WTC11 (cell line): ENCODE measurements around the gene CNKSR3. TPM values are rescaled to one million over a fixed set of nuclear protein-coding genes. Genes with fewer than 3 reads are reported as not detected.

ENCODE experiments used
- ATAC-seq: fragments of 200-7000 bp; cut with Tn5 transposase; 2 replicates; pipeline ENCODE4 v1.10.0; 2021; ENCODE audit warnings: mild to moderate bottlenecking, moderate library complexity
- CTCF ChIA-PET: fragments of 300-600 bp; sonication (Branson Sonifier 250); formaldehyde crosslinking; loops from one replicate; lab custom pipeline; 2021; ENCODE audit warnings: antibody characterized with exemption; lab: Charles Lee
- POLR2A ChIA-PET: fragments of 350-600 bp; sonication (Branson Sonifier 250); formaldehyde crosslinking; loops from one replicate; lab custom pipeline; 2021; ENCODE audit warnings: antibody characterized with exemption; lab: Charles Lee
- DNase-seq: peaks from one replicate; pipeline ENCODE4 v3.0.0; 2021; ENCODE audit warnings: low spot score
- H3K27ac Mint-ChIP-seq: 2 replicates; pipeline ENCODE4 v1.8.0; 2021; ENCODE audit warnings: mixed read lengths
- H3K27me3 Mint-ChIP-seq: 2 replicates; pipeline ENCODE4 v1.8.0; 2021; ENCODE audit warnings: low read depth, mild to moderate bottlenecking, moderate library complexity, mixed read lengths
- H3K36me3 Mint-ChIP-seq: 2 replicates; pipeline ENCODE4 v1.8.0; 2021; ENCODE audit warnings: mixed read lengths
- H3K4me1 Mint-ChIP-seq: 2 replicates; pipeline ENCODE4 v1.8.0; 2022; ENCODE audit warnings: mixed read lengths
- H3K4me3 Mint-ChIP-seq: 2 replicates; pipeline ENCODE4 v1.8.0; 2021; ENCODE audit warnings: mild to moderate bottlenecking, moderate library complexity, mixed read lengths
- H3K9me3 Mint-ChIP-seq: 2 replicates; pipeline ENCODE4 v1.8.0; 2021; ENCODE audit warnings: mixed read lengths
- CREM ChIP-seq: sonication (generic); formaldehyde crosslinking; IDR thresholded peaks from 2 replicates; pipeline ENCODE4 v1.8.1; 2022; ENCODE audit warnings: mild to moderate bottlenecking, missing genetic modification reagents, moderate library complexity
- ETV6 ChIP-seq: sonication (generic); formaldehyde crosslinking; IDR thresholded peaks from 2 replicates; pipeline ENCODE4 v1.8.1; 2022; ENCODE audit warnings: mild to moderate bottlenecking, missing genetic modification reagents
- FOXJ3 ChIP-seq: sonication (generic); formaldehyde crosslinking; IDR thresholded peaks from 2 replicates; pipeline ENCODE4 v1.9.0; 2021; ENCODE audit warnings: missing genetic modification reagents, mild to moderate bottlenecking, borderline replicate concordance
- FOXP1 ChIP-seq: sonication (generic); formaldehyde crosslinking; IDR thresholded peaks from 2 replicates; pipeline ENCODE4 v1.8.0; 2022; ENCODE audit warnings: missing genetic modification reagents, mild to moderate bottlenecking, moderate library complexity, borderline replicate concordance
- HMGA2 ChIP-seq: fragments of 250-450 bp; sonication (Bioruptor Pico); IDR thresholded peaks from 2 replicates; pipeline ENCODE4 v1.4.0; 2021; ENCODE audit warnings: mild to moderate bottlenecking, moderate library complexity
- MXD4 ChIP-seq: fragments of 250-450 bp; sonication (Bioruptor Pico); IDR thresholded peaks from 2 replicates; pipeline ENCODE4 v1.8.0; 2021; ENCODE audit warnings: mild to moderate bottlenecking, moderate library complexity, borderline replicate concordance
- NR3C1 ChIP-seq: sonication (generic); formaldehyde crosslinking; conservative IDR thresholded peaks from 2 replicates; pipeline ENCODE4 v1.8.1; 2023; ENCODE audit warnings: low read depth, mild to moderate bottlenecking, missing genetic modification reagents
- TEAD1 ChIP-seq: sonication (generic); formaldehyde crosslinking; IDR thresholded peaks from 2 replicates; pipeline ENCODE4 v1.8.0; 2022; ENCODE audit warnings: mild to moderate bottlenecking, missing genetic modification reagents
- ZNF121 ChIP-seq: sonication (generic); formaldehyde crosslinking; IDR thresholded peaks from 2 replicates; pipeline ENCODE4 v1.8.0; 2023; ENCODE audit warnings: missing genetic modification reagents
- ZNF396 ChIP-seq: fragments of 250-450 bp; sonication (Bioruptor Pico); IDR thresholded peaks from 2 replicates; pipeline ENCODE4 v1.8.0; 2021; ENCODE audit warnings: mild to moderate bottlenecking, moderate library complexity, borderline replicate concordance
- ZNF423 ChIP-seq: fragments of 250-450 bp; sonication (Bioruptor Pico); IDR thresholded peaks from 2 replicates; pipeline ENCODE4 v2.1.2; 2022; ENCODE audit warnings: mild to moderate bottlenecking, moderate library complexity
- total RNA-seq: library from RNA; stranded (reverse); gene quantifications from 3 replicates; pipeline ENCODE4 v1.2.3, GENCODE V29; 2021
- TF ChIP-seq, protein P1 (sequence below): sonication (generic); formaldehyde crosslinking; IDR thresholded peaks from 2 replicates; pipeline ENCODE4 v1.8.1; 2022; ENCODE audit warnings: mild to moderate bottlenecking, missing genetic modification reagents, moderate library complexity, borderline replicate concordance
- TF ChIP-seq, protein P2 (sequence below): sonication (generic); formaldehyde crosslinking; IDR thresholded peaks from 2 replicates; pipeline ENCODE4 v1.8.0; 2023; ENCODE audit warnings: mild to moderate bottlenecking, missing genetic modification reagents
- TF ChIP-seq, protein P3 (sequence below): sonication (generic); formaldehyde crosslinking; conservative IDR thresholded peaks from 2 replicates; pipeline ENCODE4 v1.8.1; 2023; ENCODE audit warnings: mild to moderate bottlenecking, low read depth, missing genetic modification reagents, moderate library complexity
- TF ChIP-seq, protein P4 (sequence below): sonication (generic); formaldehyde crosslinking; IDR thresholded peaks from 2 replicates; pipeline ENCODE4 v1.8.1; 2023; ENCODE audit warnings: mild to moderate bottlenecking, moderate library complexity, missing genetic modification reagents
- TF ChIP-seq, protein P5 (sequence below): fragments of 250-450 bp; sonication (Bioruptor Pico); IDR thresholded peaks from 2 replicates; pipeline ENCODE4 v1.9.0; 2021; ENCODE audit warnings: moderate library complexity, mild to moderate bottlenecking, inconsistent platforms, borderline replicate concordance

CNKSR3 gene
- total RNA-seq, 1 experiment from 2014 or later = 5.7 TPM

DNA sequence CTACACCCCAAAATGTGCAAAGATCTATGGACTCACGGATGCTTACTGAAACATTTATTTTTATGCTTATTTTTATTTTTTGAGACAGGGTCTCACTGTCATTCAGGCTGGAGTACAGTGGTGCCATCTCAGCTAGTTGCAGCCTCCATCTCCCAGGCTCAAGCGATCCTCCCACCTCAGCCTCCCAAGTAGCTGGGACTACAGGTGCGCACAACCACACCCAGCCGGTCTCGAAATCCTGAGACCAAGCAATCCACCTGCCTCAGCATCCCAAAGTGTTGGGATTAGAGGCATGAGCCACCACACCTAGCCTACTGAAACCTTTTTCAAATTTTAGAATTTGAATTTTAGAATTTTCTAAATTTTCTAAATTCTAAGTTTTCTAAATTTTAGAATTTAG, 103.0 kb downstream of the CNKSR3 start:
- Mint-ChIP-seq H3K4me1 (peaks cover 14% of the 10 kb centered on the region), H3K9me3 (no peaks in the 10 kb centered on the region), H3K4me3 (no peak overlapping the region), H3K36me3 (peaks cover 8% of the 10 kb centered on the region; the same call in 1 of the 2 replicates), H3K27me3 (no peaks in the 10 kb centered on the region), H3K27ac (no peak overlapping the region)
- TF ChIP-seq ZNF423 = no peak
- TF ChIP-seq, protein P1, sequence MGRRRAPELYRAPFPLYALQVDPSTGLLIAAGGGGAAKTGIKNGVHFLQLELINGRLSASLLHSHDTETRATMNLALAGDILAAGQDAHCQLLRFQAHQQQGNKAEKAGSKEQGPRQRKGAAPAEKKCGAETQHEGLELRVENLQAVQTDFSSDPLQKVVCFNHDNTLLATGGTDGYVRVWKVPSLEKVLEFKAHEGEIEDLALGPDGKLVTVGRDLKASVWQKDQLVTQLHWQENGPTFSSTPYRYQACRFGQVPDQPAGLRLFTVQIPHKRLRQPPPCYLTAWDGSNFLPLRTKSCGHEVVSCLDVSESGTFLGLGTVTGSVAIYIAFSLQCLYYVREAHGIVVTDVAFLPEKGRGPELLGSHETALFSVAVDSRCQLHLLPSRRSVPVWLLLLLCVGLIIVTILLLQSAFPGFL (CRISPR knock-in tag) = no peak
- ChIA-PET CTCF (no interaction called here), POLR2A (no interaction called here)
- ATAC-seq = no peak
- no peak for DNase-seq

DNA sequence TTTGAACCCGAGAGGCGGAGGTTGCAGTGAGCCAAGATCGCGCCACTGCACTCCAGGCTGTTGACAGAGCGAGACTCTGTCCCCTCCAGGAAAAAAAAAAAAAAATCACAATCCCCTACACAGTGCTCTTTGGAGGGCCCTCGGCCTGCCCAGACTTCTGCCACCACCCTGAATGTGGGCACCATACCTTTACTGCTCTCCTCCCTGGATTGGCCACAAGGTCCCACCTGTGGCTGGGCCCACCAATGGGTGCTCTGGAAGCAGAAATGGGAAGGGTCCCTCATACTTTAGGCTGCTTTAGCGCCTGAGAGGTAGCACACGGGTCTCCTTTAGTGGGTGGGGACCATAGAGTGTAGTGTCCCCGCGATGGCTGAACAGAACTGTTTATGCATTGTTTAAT, 103.6 kb downstream of the CNKSR3 start:
- DNase-seq (no peak), ATAC-seq (no peak)
- Mint-ChIP-seq H3K27ac (no peak overlapping the region), H3K4me3 (no peak overlapping the region), H3K9me3 (no peaks in the 10 kb centered on the region), H3K36me3 (peaks cover 9% of the 10 kb centered on the region), H3K4me1 (peaks cover 14% of the 10 kb centered on the region)
- ChIA-PET POLR2A (interaction anchor here (0.6 kb wide), 1 partner anchor 24 kb away, joined by 3 read pairs; no protein-coding TSS in a partner anchor), CTCF (no interaction called here)
- TF ChIP-seq HMGA2 (CRISPR knock-in tag) (no peak), FOXJ3 (CRISPR knock-in tag) (no peak), ETV6 (CRISPR knock-in tag) (no peak), ZNF121 (CRISPR knock-in tag) (no peak), ZNF396 (CRISPR knock-in tag) (no peak)
- TF ChIP-seq, protein P2, sequence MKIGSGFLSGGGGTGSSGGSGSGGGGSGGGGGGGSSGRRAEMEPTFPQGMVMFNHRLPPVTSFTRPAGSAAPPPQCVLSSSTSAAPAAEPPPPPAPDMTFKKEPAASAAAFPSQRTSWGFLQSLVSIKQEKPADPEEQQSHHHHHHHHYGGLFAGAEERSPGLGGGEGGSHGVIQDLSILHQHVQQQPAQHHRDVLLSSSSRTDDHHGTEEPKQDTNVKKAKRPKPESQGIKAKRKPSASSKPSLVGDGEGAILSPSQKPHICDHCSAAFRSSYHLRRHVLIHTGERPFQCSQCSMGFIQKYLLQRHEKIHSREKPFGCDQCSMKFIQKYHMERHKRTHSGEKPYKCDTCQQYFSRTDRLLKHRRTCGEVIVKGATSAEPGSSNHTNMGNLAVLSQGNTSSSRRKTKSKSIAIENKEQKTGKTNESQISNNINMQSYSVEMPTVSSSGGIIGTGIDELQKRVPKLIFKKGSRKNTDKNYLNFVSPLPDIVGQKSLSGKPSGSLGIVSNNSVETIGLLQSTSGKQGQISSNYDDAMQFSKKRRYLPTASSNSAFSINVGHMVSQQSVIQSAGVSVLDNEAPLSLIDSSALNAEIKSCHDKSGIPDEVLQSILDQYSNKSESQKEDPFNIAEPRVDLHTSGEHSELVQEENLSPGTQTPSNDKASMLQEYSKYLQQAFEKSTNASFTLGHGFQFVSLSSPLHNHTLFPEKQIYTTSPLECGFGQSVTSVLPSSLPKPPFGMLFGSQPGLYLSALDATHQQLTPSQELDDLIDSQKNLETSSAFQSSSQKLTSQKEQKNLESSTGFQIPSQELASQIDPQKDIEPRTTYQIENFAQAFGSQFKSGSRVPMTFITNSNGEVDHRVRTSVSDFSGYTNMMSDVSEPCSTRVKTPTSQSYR (CRISPR knock-in tag) = no peak
- TF ChIP-seq, protein P3, sequence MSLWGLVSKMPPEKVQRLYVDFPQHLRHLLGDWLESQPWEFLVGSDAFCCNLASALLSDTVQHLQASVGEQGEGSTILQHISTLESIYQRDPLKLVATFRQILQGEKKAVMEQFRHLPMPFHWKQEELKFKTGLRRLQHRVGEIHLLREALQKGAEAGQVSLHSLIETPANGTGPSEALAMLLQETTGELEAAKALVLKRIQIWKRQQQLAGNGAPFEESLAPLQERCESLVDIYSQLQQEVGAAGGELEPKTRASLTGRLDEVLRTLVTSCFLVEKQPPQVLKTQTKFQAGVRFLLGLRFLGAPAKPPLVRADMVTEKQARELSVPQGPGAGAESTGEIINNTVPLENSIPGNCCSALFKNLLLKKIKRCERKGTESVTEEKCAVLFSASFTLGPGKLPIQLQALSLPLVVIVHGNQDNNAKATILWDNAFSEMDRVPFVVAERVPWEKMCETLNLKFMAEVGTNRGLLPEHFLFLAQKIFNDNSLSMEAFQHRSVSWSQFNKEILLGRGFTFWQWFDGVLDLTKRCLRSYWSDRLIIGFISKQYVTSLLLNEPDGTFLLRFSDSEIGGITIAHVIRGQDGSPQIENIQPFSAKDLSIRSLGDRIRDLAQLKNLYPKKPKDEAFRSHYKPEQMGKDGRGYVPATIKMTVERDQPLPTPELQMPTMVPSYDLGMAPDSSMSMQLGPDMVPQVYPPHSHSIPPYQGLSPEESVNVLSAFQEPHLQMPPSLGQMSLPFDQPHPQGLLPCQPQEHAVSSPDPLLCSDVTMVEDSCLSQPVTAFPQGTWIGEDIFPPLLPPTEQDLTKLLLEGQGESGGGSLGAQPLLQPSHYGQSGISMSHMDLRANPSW = no peak
- TF ChIP-seq, protein P4, sequence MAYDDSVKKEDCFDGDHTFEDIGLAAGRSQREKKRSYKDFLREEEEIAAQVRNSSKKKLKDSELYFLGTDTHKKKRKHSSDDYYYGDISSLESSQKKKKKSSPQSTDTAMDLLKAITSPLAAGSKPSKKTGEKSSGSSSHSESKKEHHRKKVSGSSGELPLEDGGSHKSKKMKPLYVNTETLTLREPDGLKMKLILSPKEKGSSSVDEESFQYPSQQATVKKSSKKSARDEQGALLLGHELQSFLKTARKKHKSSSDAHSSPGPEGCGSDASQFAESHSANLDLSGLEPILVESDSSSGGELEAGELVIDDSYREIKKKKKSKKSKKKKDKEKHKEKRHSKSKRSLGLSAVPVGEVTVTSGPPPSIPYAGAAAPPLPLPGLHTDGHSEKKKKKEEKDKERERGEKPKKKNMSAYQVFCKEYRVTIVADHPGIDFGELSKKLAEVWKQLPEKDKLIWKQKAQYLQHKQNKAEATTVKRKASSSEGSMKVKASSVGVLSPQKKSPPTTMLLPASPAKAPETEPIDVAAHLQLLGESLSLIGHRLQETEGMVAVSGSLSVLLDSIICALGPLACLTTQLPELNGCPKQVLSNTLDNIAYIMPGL (CRISPR knock-in tag) = no peak
- TF ChIP-seq, all 79 proteins: peak for 0
- no peaks in the 10 kb centered on the region for H3K27me3 Mint-ChIP-seq

DNA sequence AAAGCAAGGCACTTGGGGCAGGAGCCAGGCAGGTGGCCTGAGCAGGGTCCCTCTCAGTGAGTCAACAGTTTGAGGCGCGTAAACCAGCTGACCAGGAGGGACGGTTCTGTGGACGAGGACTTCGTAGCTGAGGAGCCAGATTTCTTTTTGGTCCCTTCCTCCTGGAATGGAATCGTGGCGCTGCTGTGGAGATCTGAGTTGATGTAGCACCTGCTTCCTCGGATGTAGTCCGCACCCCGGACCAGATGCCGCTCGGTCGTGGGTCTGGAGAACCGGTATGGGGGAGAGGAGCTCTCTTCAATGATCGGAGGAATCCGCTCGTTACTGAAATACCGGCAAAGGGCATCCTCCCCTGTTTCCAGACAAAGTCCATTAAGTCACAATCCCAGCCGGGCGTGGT, 104.2 kb downstream of the CNKSR3 start:
- no peak for TF ChIP-seq MXD4 (CRISPR knock-in tag)
- TF ChIP-seq, protein P5, sequence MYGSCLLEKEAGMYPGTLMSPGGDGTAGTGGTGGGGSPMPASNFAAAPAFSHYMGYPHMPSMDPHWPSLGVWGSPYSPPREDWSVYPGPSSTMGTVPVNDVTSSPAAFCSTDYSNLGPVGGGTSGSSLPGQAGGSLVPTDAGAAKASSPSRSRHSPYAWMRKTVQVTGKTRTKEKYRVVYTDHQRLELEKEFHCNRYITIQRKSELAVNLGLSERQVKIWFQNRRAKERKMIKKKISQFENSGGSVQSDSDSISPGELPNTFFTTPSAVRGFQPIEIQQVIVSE (CRISPR knock-in tag) = no peak
- TF ChIP-seq NR3C1 (CRISPR knock-in tag) = no peak
- TF ChIP-seq TEAD1 (CRISPR knock-in tag) = no peak
- TF ChIP-seq CREM (CRISPR knock-in tag) = no peak
- no peak for TF ChIP-seq FOXP1 (CRISPR knock-in tag)
- Mint-ChIP-seq H3K36me3 (peaks cover 15% of the 10 kb centered on the region), H3K27me3 (no peaks in the 10 kb centered on the region), H3K4me3 (no peak overlapping the region), H3K4me1 (peaks cover 16% of the 10 kb centered on the region), H3K27ac (no peak overlapping the region), H3K9me3 (peaks cover 6% of the 10 kb centered on the region)
- CTCF ChIA-PET = no interaction called here
- POLR2A ChIA-PET = interaction anchor here (0.6 kb wide), 1 partner anchor 24 kb away, joined by 3 read pairs; no protein-coding TSS in a partner anchor
- DNase-seq (no peak), ATAC-seq (no peak)
